GM18870 (cell line): ENCODE data around the gene GPC4.
"Not testable (repeated sequence)": the region's sequence is repeated elsewhere in the genome, so short reads cannot be mapped to it uniquely, and the experiment has no call there.

Experiments
- ATAC-seq: cut with Tn5 transposase; IDR thresholded peaks from one replicate; pipeline ENCODE4 v1.9.1; 2021; ENCODE audit warnings: moderate library complexity; ENCODE audit not compliant: unreplicated experiment

Gene GPC4

GRCh38 chrX:133307637-133308498 is 107.4 kb downstream of the GPC4 start:
- ATAC-seq: no peak

GRCh38 chrX:133307094-133307493 is 108.2 kb downstream of the GPC4 start:
- ATAC-seq: no peak

GRCh38 chrX:133306316-133306715 is 109.0 kb downstream of the GPC4 start:
- ATAC-seq: no peak

GRCh38 chrX:133305348-133305747 is 109.9 kb downstream of the GPC4 start:
- no peak for ATAC-seq

- no peak for ATAC-seq
These were observed 112.4 kb downstream of the GPC4 start for GRCh38 chrX:133302775-133303445.

GRCh38 chrX:133300591-133300990 is 114.7 kb downstream of the GPC4 start:
- no peak for ATAC-seq

- ATAC-seq: no peak
These were observed 118.0 kb downstream of the GPC4 start for GRCh38 chrX:133297284-133297683.

GRCh38 chrX:133294126-133294525 is 121.2 kb downstream of the GPC4 start:
- no peak for ATAC-seq

GRCh38 chrX:133290076-133290475 is 125.2 kb downstream of the GPC4 start:
- ATAC-seq: no peak

GRCh38 chrX:133287860-133288259 is 127.4 kb downstream of the GPC4 start:
- no peak for ATAC-seq

GRCh38 chrX:133285341-133285740 is 129.9 kb downstream of the GPC4 start:
- no peak for ATAC-seq

- not testable (repeated sequence) for ATAC-seq
These were observed 136.1 kb downstream of the GPC4 start for GRCh38 chrX:133279112-133279730.

- ATAC-seq: no peak
These were observed 142.1 kb downstream of the GPC4 start for GRCh38 chrX:133273180-133273579.

GRCh38 chrX:133269168-133269567 is 146.1 kb downstream of the GPC4 start:
- ATAC-seq: no peak

GRCh38 chrX:133267621-133268020 is 147.7 kb downstream of the GPC4 start:
- no peak for ATAC-seq

GRCh38 chrX:133265331-133265730 is 150.0 kb downstream of the GPC4 start:
- ATAC-seq: no peak

- ATAC-seq: no peak
These were observed 156.8 kb downstream of the GPC4 start for GRCh38 chrX:133258481-133258880.

- no peak for ATAC-seq
These were observed 160.6 kb downstream of the GPC4 start for GRCh38 chrX:133254666-133255065.

GRCh38 chrX:133251204-133251603 is 164.1 kb downstream of the GPC4 start:
- no peak for ATAC-seq

- ATAC-seq: no peak
These were observed 164.8 kb downstream of the GPC4 start for GRCh38 chrX:133250184-133251100.
